DOHH2 (cell line): Measurements from ENCODE around the gene PEX19.

ENCODE experiments used
- CTCF ChIP-seq: fragments of 200-600 bp; sonication (generic); IDR thresholded peaks from one replicate; pipeline ENCODE4 v1.5.1; 2014; ENCODE audit warnings: antibody characterized with exemption, mild to moderate bottlenecking, low read depth, low read length; ENCODE audit not compliant: poor library complexity, severe bottlenecking
- EZH2phosphoT487 ChIP-seq: fragments of 200-600 bp; sonication (generic); IDR thresholded peaks from 2 replicates; pipeline ENCODE4 v1.6.1; 2017; ENCODE audit warnings: borderline replicate concordance, mild to moderate bottlenecking, antibody characterized with exemption, low read length, moderate library complexity, mixed read lengths

GRCh38 chr1:160227561-160227960 lies 57.4 kb downstream of the PEX19 start:
- TF ChIP-seq CTCF (no peak), EZH2phosphoT487 (no peak)
